Measurements from ENCODE around the gene PYHIN1. TPM values are rescaled to one million over a fixed set of nuclear protein-coding genes. Genes with fewer than 3 reads are reported as not detected.

The PYHIN1 gene
- total RNA-seq, 2 donors from 2014 or later = 0.18 to 0.51 TPM

- WGBS = 95% methylated on average over 7 of the region's 7 CpGs
- no peak overlapping the region for H3K27ac ChIP-seq
- no peak for DNase-seq (ENCODE audit: low spot score)
- no peaks in the 10 kb centered on the region for H3K9me3 ChIP-seq
- no peak overlapping the region for H3K4me3 ChIP-seq
- intact Hi-C loops (cut with DNase I) = no loop called here
- H3K36me3 ChIP-seq = no peaks in the 10 kb centered on the region
- no peaks in the 10 kb centered on the region for H3K27me3 ChIP-seq (replicated peaks; ENCODE audit: insufficient read depth)
- TF ChIP-seq POLR2A (IDR thresholded peaks at IDR 0.05) (no peak), POLR2AphosphoS5 (IDR thresholded peaks at IDR 0.05) (no peak), CTCF (IDR thresholded peaks at IDR 0.05) (no peak)
- no peaks in the 10 kb centered on the region for H3K4me1 ChIP-seq (replicated peaks)
Observed at GRCh38 chr1:159025043-159025442, 93.7 kb downstream of the PYHIN1 start.

Other genes with a start within 250 kb of the PYHIN1 start
- under 1 TPM in 1 of 2 donors, not detected in 1; 0.28 TPM for gene SPTA1, start 244.8 kb upstream of the PYHIN1 start, total RNA-seq
- gene OR6K2, start 230.9 kb upstream of the PYHIN1 start, total RNA-seq = not detected
- gene OR6K3, start 210.8 kb upstream of the PYHIN1 start, total RNA-seq = not detected
- not detected for gene OR6K6, start 176.8 kb upstream of the PYHIN1 start, total RNA-seq
- gene OR6N1, start 159.4 kb upstream of the PYHIN1 start, total RNA-seq = not detected
- gene OR6N2, start 150.3 kb upstream of the PYHIN1 start, total RNA-seq = not detected
- gene MNDA, start 100.2 kb upstream of the PYHIN1 start, total RNA-seq = 10 to 100 TPM in 1 of 2 donors, under 1 TPM in 1; 0.36 to 11.4 TPM
- gene IFI16, start 78.4 kb downstream of the PYHIN1 start, total RNA-seq = 10 to 100 TPM; 18.2 to 61.3 TPM
- under 1 TPM in 1 of 2 donors, not detected in 1; 0.80 TPM for gene AIM2, start 145.2 kb downstream of the PYHIN1 start, total RNA-seq
- 1 to 10 TPM in 1 of 2 donors, under 1 TPM in 1; 0.23 to 4.7 TPM for gene CADM3, start 240.1 kb downstream of the PYHIN1 start, total RNA-seq